ENCODE measurements around the gene CAPNS1.

The CAPNS1 gene

GRCh38 chr19:36141039-36141927 is 1.4 kb downstream of the CAPNS1 start:
- Histone ChIP-seq H3K4me1 (ENCODE audit: insufficient read depth, low read length) (peaks cover 22% of the 10 kb centered on the region), H3K9ac (ENCODE audit: low read depth, low read length) (peak overlapping the region; percentile 83; the same call in 1 of the 2 replicates), H4K20me1 (ENCODE audit: insufficient read depth, low read length) (peaks cover 14% of the 10 kb centered on the region), H3K4me2 (ENCODE audit: insufficient read depth, low read length) (peak overlapping the region; percentile 77), H3K9me3 (ENCODE audit: insufficient read depth, low read length, severe bottlenecking) (no peaks in the 10 kb centered on the region), H3K36me3 (ENCODE audit: insufficient read depth, low read length) (peaks cover 38% of the 10 kb centered on the region), H3K4me3 (ENCODE audit: low read depth in 1 of 2, low read length in 2 of 2) (peak overlapping the region; percentile 0 to 80; a peak in 3 of 4 replicates), H3K79me2 (ENCODE audit: insufficient read depth, low read length) (peaks cover 24% of the 10 kb centered on the region), H3K27ac (ENCODE audit: low read length) (no peak overlapping the region), H3K27me3 (ENCODE audit: insufficient read depth, low read length, poor library complexity) (no peaks in the 10 kb centered on the region), H2AFZ (ENCODE audit: low read depth, low read length) (peak overlapping the region; percentile 82; the same call in 1 of the 2 replicates)
- ATAC-seq (ENCODE audit: insufficient read depth, low read depth) (peak; percentile 68), DNase-seq (peak; percentile 87)
- no peak for TF ChIP-seq EZH2 (IDR thresholded peaks at IDR 0.05; ENCODE audit: borderline replicate concordance, low read depth, low read length, severe bottlenecking)
- TF ChIP-seq CTCF (IDR thresholded peaks at IDR 0.05; ENCODE audit: borderline replicate concordance, extremely low read depth, low read length, poor library complexity, severe bottlenecking), result no peak

GRCh38 chr19:36142046-36142445 is 2.2 kb downstream of the CAPNS1 start:
- TF ChIP-seq CTCF (IDR thresholded peaks at IDR 0.05; ENCODE audit: borderline replicate concordance, extremely low read depth, low read length, poor library complexity, severe bottlenecking), result no peak
- no peak for TF ChIP-seq EZH2 (IDR thresholded peaks at IDR 0.05; ENCODE audit: borderline replicate concordance, low read depth, low read length, severe bottlenecking)
- Histone ChIP-seq H3K4me3 (ENCODE audit: low read depth in 1 of 2, low read length in 2 of 2) (no peak overlapping the region), H3K36me3 (ENCODE audit: insufficient read depth, low read length) (peaks cover 46% of the 10 kb centered on the region), H3K79me2 (ENCODE audit: insufficient read depth, low read length) (peaks cover 24% of the 10 kb centered on the region), H3K27me3 (ENCODE audit: insufficient read depth, low read length, poor library complexity) (no peaks in the 10 kb centered on the region), H3K9ac (ENCODE audit: low read depth, low read length) (no peak overlapping the region), H4K20me1 (ENCODE audit: insufficient read depth, low read length) (peaks cover 17% of the 10 kb centered on the region), H3K4me1 (ENCODE audit: insufficient read depth, low read length) (peaks cover 22% of the 10 kb centered on the region), H3K4me2 (ENCODE audit: insufficient read depth, low read length) (peak overlapping the region; percentile 53), H3K9me3 (ENCODE audit: insufficient read depth, low read length, severe bottlenecking) (no peaks in the 10 kb centered on the region), H2AFZ (ENCODE audit: low read depth, low read length) (no peak overlapping the region), H3K27ac (ENCODE audit: low read length) (no peak overlapping the region)
- DNase-seq (no peak), ATAC-seq (ENCODE audit: insufficient read depth, low read depth) (no peak)

GRCh38 chr19:36142496-36142895 is 2.6 kb downstream of the CAPNS1 start:
- Histone ChIP-seq H3K9ac (ENCODE audit: low read depth, low read length) (no peak overlapping the region), H3K27ac (ENCODE audit: low read length) (no peak overlapping the region), H2AFZ (ENCODE audit: low read depth, low read length) (no peak overlapping the region), H3K4me2 (ENCODE audit: insufficient read depth, low read length) (no peak overlapping the region), H3K27me3 (ENCODE audit: insufficient read depth, low read length, poor library complexity) (no peaks in the 10 kb centered on the region), H3K79me2 (ENCODE audit: insufficient read depth, low read length) (peaks cover 24% of the 10 kb centered on the region), H3K9me3 (ENCODE audit: insufficient read depth, low read length, severe bottlenecking) (no peaks in the 10 kb centered on the region), H3K4me3 (ENCODE audit: low read depth in 1 of 2, low read length in 2 of 2) (no peak overlapping the region), H3K36me3 (ENCODE audit: insufficient read depth, low read length) (peaks cover 49% of the 10 kb centered on the region), H3K4me1 (ENCODE audit: insufficient read depth, low read length) (peaks cover 22% of the 10 kb centered on the region), H4K20me1 (ENCODE audit: insufficient read depth, low read length) (peaks cover 17% of the 10 kb centered on the region)
- DNase-seq (no peak), ATAC-seq (ENCODE audit: insufficient read depth, low read depth) (no peak)
- no peak for TF ChIP-seq EZH2 (IDR thresholded peaks at IDR 0.05; ENCODE audit: borderline replicate concordance, low read depth, low read length, severe bottlenecking)
- no peak for TF ChIP-seq CTCF (IDR thresholded peaks at IDR 0.05; ENCODE audit: borderline replicate concordance, extremely low read depth, low read length, poor library complexity, severe bottlenecking)

Measured in DND-41 (cell line).